ENCODE results near the gene MYH10.

DNA sequence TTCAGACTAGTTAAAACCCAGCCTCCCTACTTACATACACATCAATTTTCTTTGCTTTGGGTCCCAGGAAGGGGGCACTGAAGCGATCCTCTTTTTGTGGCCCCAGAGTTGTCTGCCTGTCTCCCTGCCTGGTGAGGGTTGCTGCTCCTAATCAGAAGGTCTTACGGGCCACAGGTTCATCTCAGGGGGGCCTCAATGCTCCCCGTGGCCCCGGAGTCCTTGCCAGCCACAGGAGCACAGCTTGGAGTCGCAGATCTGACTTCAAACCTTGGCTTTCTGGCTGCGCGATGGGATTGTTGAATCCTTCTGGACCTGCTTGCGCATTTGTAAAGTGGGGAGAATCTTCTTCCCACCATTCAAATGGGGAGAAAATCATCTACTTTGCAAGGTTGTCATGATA is 44.8 kb upstream of the MYH10 start:
- no peak for TF ChIP-seq POLR2AphosphoS5 (IDR thresholded peaks at IDR 0.05)
- TF ChIP-seq, protein P1, sequence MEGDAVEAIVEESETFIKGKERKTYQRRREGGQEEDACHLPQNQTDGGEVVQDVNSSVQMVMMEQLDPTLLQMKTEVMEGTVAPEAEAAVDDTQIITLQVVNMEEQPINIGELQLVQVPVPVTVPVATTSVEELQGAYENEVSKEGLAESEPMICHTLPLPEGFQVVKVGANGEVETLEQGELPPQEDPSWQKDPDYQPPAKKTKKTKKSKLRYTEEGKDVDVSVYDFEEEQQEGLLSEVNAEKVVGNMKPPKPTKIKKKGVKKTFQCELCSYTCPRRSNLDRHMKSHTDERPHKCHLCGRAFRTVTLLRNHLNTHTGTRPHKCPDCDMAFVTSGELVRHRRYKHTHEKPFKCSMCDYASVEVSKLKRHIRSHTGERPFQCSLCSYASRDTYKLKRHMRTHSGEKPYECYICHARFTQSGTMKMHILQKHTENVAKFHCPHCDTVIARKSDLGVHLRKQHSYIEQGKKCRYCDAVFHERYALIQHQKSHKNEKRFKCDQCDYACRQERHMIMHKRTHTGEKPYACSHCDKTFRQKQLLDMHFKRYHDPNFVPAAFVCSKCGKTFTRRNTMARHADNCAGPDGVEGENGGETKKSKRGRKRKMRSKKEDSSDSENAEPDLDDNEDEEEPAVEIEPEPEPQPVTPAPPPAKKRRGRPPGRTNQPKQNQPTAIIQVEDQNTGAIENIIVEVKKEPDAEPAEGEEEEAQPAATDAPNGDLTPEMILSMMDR (IDR thresholded peaks at IDR 0.05), result no peak

All from stomach (tissue), 4 donors.